Measurements from ENCODE around the gene FOXJ3. TPM values are rescaled to one million over a fixed set of nuclear protein-coding genes. Genes with fewer than 3 reads are reported as not detected.
A peak's percentile ranks its signal among the peaks of the same experiment; 100 is the strongest.

The FOXJ3 gene
- total RNA-seq, 1 donor, result 38.0 TPM

- no peak overlapping the region for H3K4me3 ChIP-seq (ENCODE audit: low read depth, low read length)
- DNase-seq (ENCODE audit: low read depth), result no peak
- TF ChIP-seq CTCF (IDR thresholded peaks at IDR 0.05; ENCODE audit: insufficient read depth, low read length), result no peak
Measured at GRCh38 chr1:42181687-42182086, 153.3 kb downstream of the FOXJ3 start.

DNA sequence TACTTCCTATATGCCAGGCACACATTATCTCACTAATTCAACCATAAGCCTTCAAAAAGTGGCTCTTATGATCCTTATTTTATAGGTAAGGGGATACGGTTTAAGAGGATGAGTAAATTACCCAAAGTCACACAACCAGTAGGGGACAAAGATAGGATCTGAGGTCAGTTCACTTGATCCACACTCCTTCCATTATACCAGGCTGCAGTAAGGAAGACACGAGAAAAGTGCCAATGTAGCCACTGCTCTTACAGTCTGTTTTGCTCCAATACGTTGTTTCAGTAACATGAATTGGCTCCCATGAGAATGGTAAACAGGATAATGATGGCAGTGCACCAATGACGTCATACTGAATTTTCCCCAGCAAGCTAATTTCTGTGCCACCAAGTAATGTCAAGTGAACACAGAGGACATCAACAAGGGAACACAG, 155.1 kb downstream of the FOXJ3 start:
- DNase-seq (ENCODE audit: low read depth), result peak; percentile 9
- no peak for TF ChIP-seq CTCF (IDR thresholded peaks at IDR 0.05; ENCODE audit: insufficient read depth, low read length)
- H3K4me3 ChIP-seq (ENCODE audit: low read depth, low read length), result no peak overlapping the region

DNA sequence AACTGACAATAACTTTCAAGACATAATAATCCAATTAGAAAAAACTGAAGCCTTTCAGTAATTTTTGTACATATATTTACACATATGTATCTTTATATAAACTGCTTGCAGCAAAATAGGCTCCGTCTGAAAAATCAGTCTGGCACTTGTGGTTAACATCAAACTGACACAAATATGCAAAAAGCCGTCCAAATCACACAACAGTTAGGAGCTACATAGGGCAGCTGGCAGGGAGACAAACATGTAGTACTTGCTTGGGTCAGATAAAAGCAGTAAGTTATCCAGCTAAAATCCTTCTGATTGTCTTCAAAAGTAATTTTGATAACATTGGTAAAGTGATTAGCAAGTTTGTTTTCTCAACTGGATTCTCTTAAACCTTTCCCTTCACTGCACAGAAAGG, 155.8 kb downstream of the FOXJ3 start:
- peak; percentile 94 for DNase-seq (ENCODE audit: low read depth)
- H3K4me3 ChIP-seq (ENCODE audit: low read depth, low read length), result no peak overlapping the region
- TF ChIP-seq CTCF (IDR thresholded peaks at IDR 0.05; ENCODE audit: insufficient read depth, low read length), result no peak

GRCh38 chr1:42178249-42178648, 156.8 kb downstream of the FOXJ3 start:
- no peak for TF ChIP-seq CTCF (IDR thresholded peaks at IDR 0.05; ENCODE audit: insufficient read depth, low read length)
- peak; percentile 70 for DNase-seq (ENCODE audit: low read depth)
- no peak overlapping the region for H3K4me3 ChIP-seq (ENCODE audit: low read depth, low read length)

DNA sequence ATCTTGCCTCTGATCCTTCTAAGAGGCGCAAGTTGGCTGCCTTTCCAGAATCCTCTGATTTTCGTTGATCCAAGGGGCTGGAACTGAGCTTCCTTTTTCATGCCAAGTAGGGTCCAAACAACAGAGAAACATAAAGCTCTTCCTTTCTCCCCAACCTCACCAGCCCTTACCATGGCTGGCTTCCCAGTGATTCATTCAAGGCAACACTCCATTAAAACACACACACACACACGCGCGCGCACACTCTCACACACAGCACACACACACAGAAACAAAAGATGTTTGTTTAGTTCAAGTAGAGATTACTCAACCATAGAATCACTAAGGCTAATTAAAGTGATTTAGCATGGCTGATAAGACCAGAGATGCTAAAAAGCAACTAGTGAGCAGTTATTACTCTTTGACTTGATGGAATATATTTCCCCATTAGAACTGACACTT, 157.5 kb downstream of the FOXJ3 start:
- DNase-seq (ENCODE audit: low read depth), result peak; percentile 91
- no peak for TF ChIP-seq CTCF (IDR thresholded peaks at IDR 0.05; ENCODE audit: insufficient read depth, low read length)
- no peak overlapping the region for H3K4me3 ChIP-seq (ENCODE audit: low read depth, low read length)

DNA sequence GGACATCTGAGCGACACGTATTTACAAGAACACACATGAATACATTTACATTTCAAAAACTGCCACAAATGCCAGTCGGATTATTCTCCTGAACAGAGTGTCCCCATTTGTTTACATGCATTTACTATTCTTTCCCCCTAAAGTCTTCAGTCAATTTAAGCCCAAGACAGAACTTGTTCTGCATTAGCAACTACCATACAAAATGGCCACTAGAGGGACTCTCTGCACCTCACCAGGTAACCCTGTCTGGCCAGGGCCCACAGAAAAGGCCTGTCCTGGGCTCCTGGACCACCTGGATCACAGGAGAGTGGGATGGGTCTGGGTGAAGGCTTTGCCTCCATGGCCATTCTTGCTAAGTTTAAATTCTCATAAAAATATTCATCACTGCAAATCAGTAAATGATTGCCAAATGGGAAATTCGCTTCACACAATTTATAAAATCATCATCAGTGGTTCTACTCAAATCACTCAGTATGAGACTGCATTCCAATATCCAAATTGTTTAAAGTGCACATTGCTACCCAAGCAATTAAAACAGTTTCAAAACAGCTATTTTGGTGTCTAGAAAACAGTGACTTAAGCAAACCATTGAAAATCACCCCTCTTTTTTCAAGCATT, 158.0 kb downstream of the FOXJ3 start:
- no peak overlapping the region for H3K4me3 ChIP-seq (ENCODE audit: low read depth, low read length)
- peak; percentile 50 for DNase-seq (ENCODE audit: low read depth)
- peak; percentile 74 for TF ChIP-seq CTCF (IDR thresholded peaks at IDR 0.05; ENCODE audit: insufficient read depth, low read length)

Measured in fibroblast of the aortic adventitia (primary cell).